Thyroid gland (tissue), 4 donors: ENCODE data around the gene PDGFA. TPM values are rescaled to one million over a fixed set of nuclear protein-coding genes. Genes with fewer than 3 reads are reported as not detected.

Experiments used
- DNase-seq, 2 donors: peaks; one replicate each; pipeline ENCODE4 v3.0.0-alpha.2; 2019
- H3K27ac ChIP-seq, 3 donors: fragments of 200-600 bp; sonication (generic); 1 replicate in 2 of 3; 2 replicates in 1 of 3; pipeline ENCODE4 v1.5.1; 2016 to 2019; ENCODE audit warnings: mild to moderate bottlenecking in 1 of 3, moderate library complexity in 1 of 3
- H3K27me3 ChIP-seq: fragments of 200-600 bp; sonication (generic); one replicate; pipeline ENCODE4 v1.5.1; 2019
- H3K36me3 ChIP-seq, 2 donors: fragments of 200-600 bp; sonication (generic); one replicate each; pipeline ENCODE4 v1.5.1; 2016 to 2019
- H3K4me1 ChIP-seq, 2 donors: fragments of 200-600 bp; sonication (generic); one replicate each; pipeline ENCODE4 v1.5.1; 2017 to 2019
- H3K4me3 ChIP-seq, 3 donors: fragments of 200-600 bp; sonication (generic); replicated peaks in 1 of 3; 1 replicate in 2 of 3; 2 replicates in 1 of 3; pipeline ENCODE4 v1.5.1; 2016; ENCODE audit warnings: mild to moderate bottlenecking in 1 of 3
- H3K9me3 ChIP-seq: fragments of 200-600 bp; sonication (generic); one replicate; pipeline ENCODE4 v1.5.1; 2017
- CTCF ChIP-seq, 6 experiments: fragments of 200-600 bp in 3 of 6; fragments of 450-650 bp in 3 of 6; sonication (generic) in 3 of 6; IDR thresholded peaks; one replicate each; pipeline ENCODE4 v1.5.1; 2016 to 2019; ENCODE audit warnings: antibody characterized with exemption in 6 of 6, mild to moderate bottlenecking in 2 of 6, inconsistent platforms in 1 of 6, moderate library complexity in 1 of 6
- POLR2A ChIP-seq, 2 donors: fragments of 450-650 bp; IDR thresholded peaks; one replicate each; pipeline ENCODE4 v1.6.1; 2017; ENCODE audit warnings: antibody characterized with exemption in 2 of 2, mild to moderate bottlenecking in 2 of 2, moderate library complexity in 1 of 2
- WGBS, 2 donors: methylation state at CpG; one replicate each; pipeline ENCODE4 v1.1.5; 2017; 5-methylcytosine and 5-hydroxymethylcytosine counted together
- intact Hi-C: fragments of 100-400 bp; cut with DNase I; formaldehyde crosslinking; loops from one replicate; pipeline ENCODE4 v1.15.1; 2023
- total RNA-seq, 4 donors: library from RNA; depleted of rRNA; stranded (reverse); fragments of >200 nt; gene quantifications; one replicate each; pipeline ENCODE4 v1.2.3, GENCODE V29; 2016

PDGFA gene
- total RNA-seq = 10 to 100 TPM in 2 of 4 donors, 1 to 10 TPM in 2; 6.6 to 20.0 (median 10.8) TPM

GRCh38 chr7:519484-520390 is at the start of gene PDGFA:
TSS of gene PDGFA (minus strand) at chr7:519846. CDS start at chr7:519001, 845 bp downstream.
- H3K36me3 ChIP-seq = no peaks in the 10 kb centered on the region
- H3K4me3 ChIP-seq = peak within 1 kb of the TSS; percentile 15 to 66 (median 42)
- H3K27ac ChIP-seq = peak within 1 kb of the TSS; percentile 39 to 78 (median 67)
- intact Hi-C loops = loop anchor here (10.0 kb wide), 1 partner anchor 195 kb away; no protein-coding TSS in a partner anchor
- DNase-seq = peak; percentile 50 to 52
- TF ChIP-seq POLR2A (IDR thresholded peaks at IDR 0.05) = no peak
- TF ChIP-seq CTCF (IDR thresholded peaks at IDR 0.05) = peak in 3 of 6 experiments; percentile 22 to 27 (median 25)
- H3K27me3 ChIP-seq = peaks cover 18% of the 10 kb centered on the region
- peaks cover 39 to 44% of the 10 kb centered on the region in 2 donors for H3K4me1 ChIP-seq
- 20% methylated on average over 1 of the region's 132 CpGs; no CpG with 5 or more reads in 1 of the 2 donors for WGBS, 2 donors
- H3K9me3 ChIP-seq = no peaks in the 10 kb centered on the region

- no peaks in the 10 kb centered on the region for H3K9me3 ChIP-seq
- WGBS, 2 donors = 78 to 79% methylated on average over 30 to 33 of the region's 33 CpGs
- no peak for TF ChIP-seq CTCF (IDR thresholded peaks at IDR 0.05)
- no peak for TF ChIP-seq POLR2A (IDR thresholded peaks at IDR 0.05)
- H3K4me3 ChIP-seq = no peak overlapping the region
- no peaks in the 10 kb centered on the region for H3K36me3 ChIP-seq
- no peaks in the 10 kb centered on the region for H3K27me3 ChIP-seq
- intact Hi-C loops = no loop called here
- H3K27ac ChIP-seq = no peak overlapping the region
- H3K4me1 ChIP-seq = no peaks in the 10 kb centered on the region
- DNase-seq = no peak
Observed at GRCh38 chr7:568031-568951, 48.6 kb upstream of the PDGFA start.

GRCh38 chr7:567305-567883 is 47.7 kb upstream of the PDGFA start:
- TF ChIP-seq CTCF (IDR thresholded peaks at IDR 0.05) = no peak
- TF ChIP-seq POLR2A (IDR thresholded peaks at IDR 0.05) = no peak
- no peak for DNase-seq

GRCh38 chr7:566100-566499 is 46.5 kb upstream of the PDGFA start:
- H3K4me3 ChIP-seq = no peak overlapping the region
- H3K4me1 ChIP-seq = no peaks in the 10 kb centered on the region
- H3K27ac ChIP-seq = no peak overlapping the region
- H3K27me3 ChIP-seq = no peaks in the 10 kb centered on the region
- H3K36me3 ChIP-seq = no peaks in the 10 kb centered on the region
- H3K9me3 ChIP-seq = no peaks in the 10 kb centered on the region
- no peak for DNase-seq
- TF ChIP-seq CTCF (IDR thresholded peaks at IDR 0.05) (no peak), POLR2A (IDR thresholded peaks at IDR 0.05) (no peak)
- intact Hi-C loops = no loop called here
- 97 to 100% methylated on average over 1 of the region's 1 CpG for WGBS, 2 donors

More at GRCh38 chr7:567305-567883, 47.7 kb upstream of the PDGFA start:
- Histone ChIP-seq H3K4me3 (no peak overlapping the region), H3K36me3 (no peaks in the 10 kb centered on the region), H3K27me3 (no peaks in the 10 kb centered on the region), H3K9me3 (no peaks in the 10 kb centered on the region), H3K27ac (no peak overlapping the region), H3K4me1 (no peaks in the 10 kb centered on the region)
- intact Hi-C loops = no loop called here
- WGBS, 2 donors = 94 to 99% methylated on average over 2 of the region's 3 CpGs
